ENCODE data around the gene NRP1.
A peak's percentile ranks its signal among the peaks of the same experiment; 100 is the strongest.

NRP1 gene

GRCh38 chr10:33204031-33204430 lies 130.4 kb downstream of the NRP1 start:
- no peak for DNase-seq
- intact Hi-C loops (cut with DNase I), result loop anchor here (10.0 kb wide), 1 partner anchor 251 kb away; no protein-coding TSS in a partner anchor

GRCh38 chr10:33201971-33202370 lies 132.5 kb downstream of the NRP1 start:
- intact Hi-C loops (cut with DNase I), result loop anchor here (10.0 kb wide), 1 partner anchor 253 kb away; no protein-coding TSS in a partner anchor
- DNase-seq, result no peak

GRCh38 chr10:33201056-33201780 lies 133.2 kb downstream of the NRP1 start:
- DNase-seq, result no peak
- intact Hi-C loops (cut with DNase I), result loop anchor here (10.0 kb wide), 1 partner anchor 254 kb away; no protein-coding TSS in a partner anchor

GRCh38 chr10:33199731-33200232 lies 134.7 kb downstream of the NRP1 start:
- intact Hi-C loops (cut with DNase I), result loop anchor here (10.0 kb wide), 1 partner anchor 255 kb away; no protein-coding TSS in a partner anchor
- DNase-seq, result no peak

GRCh38 chr10:33198610-33199009 lies 135.9 kb downstream of the NRP1 start:
- no peak for DNase-seq
- intact Hi-C loops (cut with DNase I), result no loop called here

GRCh38 chr10:33196710-33197491 lies 137.6 kb downstream of the NRP1 start:
- intact Hi-C loops (cut with DNase I), result no loop called here
- no peak for DNase-seq

GRCh38 chr10:33196377-33196706 lies 138.1 kb downstream of the NRP1 start:
- DNase-seq, result no peak
- intact Hi-C loops (cut with DNase I), result no loop called here

- DNase-seq, result no peak
- intact Hi-C loops (cut with DNase I), result no loop called here
Observed at GRCh38 chr10:33195608-33196376, 138.7 kb downstream of the NRP1 start.

- DNase-seq, result no peak
- intact Hi-C loops (cut with DNase I), result no loop called here
Observed at GRCh38 chr10:33193701-33194521, 140.6 kb downstream of the NRP1 start.

GRCh38 chr10:33193057-33193700 lies 141.3 kb downstream of the NRP1 start:
- intact Hi-C loops (cut with DNase I), result no loop called here
- DNase-seq, result peak; percentile 26 to 81 (median 62)

GRCh38 chr10:33192190-33192589 lies 142.3 kb downstream of the NRP1 start:
- intact Hi-C loops (cut with DNase I), result no loop called here
- no peak for DNase-seq

- intact Hi-C loops (cut with DNase I), result no loop called here
- DNase-seq, result peak in 3 of 42 donors; percentile 9 to 53 (median 19)
Observed at GRCh38 chr10:33190406-33190805, 144.1 kb downstream of the NRP1 start.

GRCh38 chr10:33189808-33190207 lies 144.7 kb downstream of the NRP1 start:
- intact Hi-C loops (cut with DNase I), result no loop called here
- peak in 1 of 42 donors; percentile 12 for DNase-seq

- DNase-seq, result no peak
- intact Hi-C loops (cut with DNase I), result no loop called here
Observed at GRCh38 chr10:33189363-33189762, 145.1 kb downstream of the NRP1 start.

- no peak for DNase-seq
- intact Hi-C loops (cut with DNase I), result no loop called here
Observed at GRCh38 chr10:33187427-33187999, 147.0 kb downstream of the NRP1 start.

- intact Hi-C loops (cut with DNase I), result no loop called here
- no peak for DNase-seq
Observed at GRCh38 chr10:33186150-33186549, 148.3 kb downstream of the NRP1 start.

GRCh38 chr10:33183655-33184054 lies 150.8 kb downstream of the NRP1 start:
- DNase-seq, result no peak
- intact Hi-C loops (cut with DNase I), result no loop called here

- intact Hi-C loops (cut with DNase I), result no loop called here
- no peak for DNase-seq
Observed at GRCh38 chr10:33180921-33181320, 153.5 kb downstream of the NRP1 start.
